Astrocyte (in vitro differentiated cells and primary cell): Measurements from ENCODE around the gene FBXO8.

Experiments
- EZH2 ChIP-seq: IDR thresholded peaks from 2 replicates; pipeline ENCODE4 v1.6.1; 2012; ENCODE audit warnings: mild to moderate bottlenecking, low read length, inconsistent platforms; ENCODE audit not compliant: insufficient read depth
- TF ChIP-seq, protein P1 (sequence below): IDR thresholded peaks from 2 replicates; pipeline ENCODE4 v1.5.1; 2011; ENCODE audit warnings: low read depth, mild to moderate bottlenecking, inconsistent platforms, low read length, moderate library complexity; ENCODE audit not compliant: insufficient read depth

- TF ChIP-seq, protein P1, sequence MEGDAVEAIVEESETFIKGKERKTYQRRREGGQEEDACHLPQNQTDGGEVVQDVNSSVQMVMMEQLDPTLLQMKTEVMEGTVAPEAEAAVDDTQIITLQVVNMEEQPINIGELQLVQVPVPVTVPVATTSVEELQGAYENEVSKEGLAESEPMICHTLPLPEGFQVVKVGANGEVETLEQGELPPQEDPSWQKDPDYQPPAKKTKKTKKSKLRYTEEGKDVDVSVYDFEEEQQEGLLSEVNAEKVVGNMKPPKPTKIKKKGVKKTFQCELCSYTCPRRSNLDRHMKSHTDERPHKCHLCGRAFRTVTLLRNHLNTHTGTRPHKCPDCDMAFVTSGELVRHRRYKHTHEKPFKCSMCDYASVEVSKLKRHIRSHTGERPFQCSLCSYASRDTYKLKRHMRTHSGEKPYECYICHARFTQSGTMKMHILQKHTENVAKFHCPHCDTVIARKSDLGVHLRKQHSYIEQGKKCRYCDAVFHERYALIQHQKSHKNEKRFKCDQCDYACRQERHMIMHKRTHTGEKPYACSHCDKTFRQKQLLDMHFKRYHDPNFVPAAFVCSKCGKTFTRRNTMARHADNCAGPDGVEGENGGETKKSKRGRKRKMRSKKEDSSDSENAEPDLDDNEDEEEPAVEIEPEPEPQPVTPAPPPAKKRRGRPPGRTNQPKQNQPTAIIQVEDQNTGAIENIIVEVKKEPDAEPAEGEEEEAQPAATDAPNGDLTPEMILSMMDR, result no peak
- no peak for TF ChIP-seq EZH2
Observed at GRCh38 chr4:174265916-174266315, 17.6 kb downstream of the FBXO8 start.
